HepG2 (cell line): ENCODE data around the gene SYTL3.

ENCODE experiments used
- AGO1 ChIP-seq: fragments of 200-400 bp; formaldehyde crosslinking; IDR thresholded peaks from 2 replicates; pipeline ENCODE4 v1.6.1; 2017; ENCODE audit warnings: mild to moderate bottlenecking, low read depth, low read length, moderate library complexity; ENCODE audit not compliant: poor library complexity, severe bottlenecking
- ATF3 ChIP-seq: sonication (generic); formaldehyde crosslinking; IDR thresholded peaks from 2 replicates; pipeline ENCODE4 v1.4.0; 2020; ENCODE audit warnings: missing genetic modification reagents
- CSRNP2 ChIP-seq: sonication (generic); formaldehyde crosslinking; conservative IDR thresholded peaks from 2 replicates; pipeline ENCODE4 v1.8.0; 2022; ENCODE audit warnings: low read depth, missing genetic modification reagents
- CTCF ChIP-seq: sonication (generic); formaldehyde crosslinking; IDR thresholded peaks from 2 replicates; pipeline ENCODE4 v1.5.0; 2020; ENCODE audit warnings: mild to moderate bottlenecking, missing genetic modification reagents, moderate library complexity
- FOXK1 ChIP-seq: sonication (generic); formaldehyde crosslinking; IDR thresholded peaks from 2 replicates; pipeline ENCODE4 v1.4.0; 2020; ENCODE audit warnings: low read depth, missing genetic modification reagents, borderline replicate concordance
- PBX3 ChIP-seq: sonication (generic); formaldehyde crosslinking; IDR thresholded peaks from 2 replicates; pipeline ENCODE4 v1.8.1; 2023; ENCODE audit warnings: missing genetic modification reagents, inconsistent platforms, borderline replicate concordance
- SNAPC2 ChIP-seq: sonication (generic); formaldehyde crosslinking; IDR thresholded peaks from 2 replicates; pipeline ENCODE4 v1.8.1; 2022; ENCODE audit warnings: mild to moderate bottlenecking, missing genetic modification reagents
- ZC3H4 ChIP-seq: sonication (generic); formaldehyde crosslinking; IDR thresholded peaks from 2 replicates; pipeline ENCODE4 v1.4.0; 2020; ENCODE audit warnings: missing genetic modification reagents, borderline replicate concordance
- ZFP37 ChIP-seq: sonication (generic); formaldehyde crosslinking; IDR thresholded peaks from 2 replicates; pipeline ENCODE4 v1.4.0; 2020; ENCODE audit warnings: missing genetic modification reagents, borderline replicate concordance
- ZNF24 ChIP-seq: fragments of 450-650 bp; IDR thresholded peaks from 2 replicates; pipeline ENCODE4 v1.6.1; 2017; ENCODE audit warnings: antibody characterized with exemption, mild to moderate bottlenecking
- ZNF644 ChIP-seq: IDR thresholded peaks from 2 replicates; pipeline ENCODE4 v1.6.1; 2016; ENCODE audit warnings: low read depth
- ZNF766 ChIP-seq: sonication (generic); formaldehyde crosslinking; IDR thresholded peaks from 2 replicates; pipeline ENCODE4 v1.5.0; 2020; ENCODE audit warnings: missing genetic modification reagents, borderline replicate concordance

- TF ChIP-seq ZNF24 (no peak), CTCF (CRISPR knock-in tag) (no peak), FOXK1 (no peak), ZNF644 (CRISPR knock-in tag) (no peak), PBX3 (CRISPR knock-in tag) (no peak), SNAPC2 (no peak), AGO1 (no peak), CSRNP2 (CRISPR knock-in tag) (no peak), ZNF766 (CRISPR knock-in tag) (no peak), ZFP37 (CRISPR knock-in tag) (no peak), ATF3 (CRISPR knock-in tag) (no peak), ZC3H4 (CRISPR knock-in tag) (no peak)
Measured at GRCh38 chr6:158798311-158798710, 148.5 kb downstream of the SYTL3 start.
